Brain microvascular endothelial cell (primary cell): Measurements from ENCODE around the gene GALNT16.
"Not testable (repeated sequence)": the region's sequence is repeated elsewhere in the genome, so short reads cannot be mapped to it uniquely, and the experiment has no call there.

Experiments used
- DNase-seq: peaks from one replicate; pipeline ENCODE4 v3.0.0-alpha.2; 2020
- H3K27ac ChIP-seq: fragments of 250-450 bp; sonication (Bioruptor Pico); 2 replicates; pipeline ENCODE4 v1.5.1; 2020; ENCODE audit warnings: mild to moderate bottlenecking, moderate library complexity
- H3K27me3 ChIP-seq: fragments of 250-450 bp; sonication (Bioruptor Pico); replicated peaks from 2 replicates; pipeline ENCODE4 v1.5.1; 2020; ENCODE audit warnings: mild to moderate bottlenecking
- H3K36me3 ChIP-seq: fragments of 250-450 bp; sonication (Bioruptor Pico); replicated peaks from 2 replicates; pipeline ENCODE4 v1.5.1; 2020; ENCODE audit warnings: mild to moderate bottlenecking
- H3K4me3 ChIP-seq: 2 replicates; pipeline ENCODE4 v1.5.1; 2011; ENCODE audit warnings: low read depth, mild to moderate bottlenecking, control low read depth, low read length, moderate library complexity
- CTCF ChIP-seq: IDR thresholded peaks from 2 replicates; pipeline ENCODE4 v1.5.1; 2011; ENCODE audit warnings: low read depth, mild to moderate bottlenecking, moderate library complexity, low read length, control low read depth, inconsistent platforms; ENCODE audit errors: missing control alignments
- in situ Hi-C: cut with HindIII; loops from 2 replicates; pipeline ENCODE4 v1.10.0; 2017; ENCODE audit warnings: low sequenced_read_pairs, low pct_ligation_motif_present

The GALNT16 gene

DNA sequence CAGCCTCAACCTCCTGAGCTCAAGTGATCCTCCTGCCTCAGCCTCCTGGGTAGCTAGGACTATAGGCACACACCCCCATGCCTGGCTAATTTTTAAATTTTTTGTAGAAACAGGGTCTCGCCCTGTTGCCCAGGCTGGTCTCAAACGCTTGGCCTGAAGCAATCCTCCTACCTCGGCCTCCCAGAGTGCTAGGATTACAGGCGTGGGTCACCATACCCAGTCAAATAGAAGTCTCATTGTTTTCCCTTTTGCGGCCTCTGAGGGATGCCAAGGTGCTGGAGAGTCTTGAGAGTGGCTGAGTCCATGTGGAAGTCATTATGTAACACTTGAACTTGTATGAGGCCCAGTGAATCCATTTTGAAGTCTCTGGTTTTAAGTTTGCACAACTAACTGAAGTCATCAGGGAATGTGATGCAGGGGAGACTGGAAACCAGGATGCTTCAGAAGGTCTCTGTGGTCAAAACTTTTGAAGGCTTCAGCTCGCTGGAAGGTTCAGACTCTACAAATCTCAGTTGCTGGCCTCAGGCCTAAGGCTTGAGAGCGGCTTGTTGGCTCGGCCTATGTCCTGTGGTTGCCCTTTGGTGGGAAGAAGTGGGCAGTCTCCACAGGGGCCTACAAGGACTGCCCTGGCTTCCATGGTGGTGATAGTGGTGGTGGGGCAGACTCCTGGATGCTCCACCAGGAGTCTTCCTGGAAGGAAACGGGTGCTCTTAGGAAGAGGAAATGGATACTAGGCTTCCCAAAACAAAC, 29.2 kb downstream of the GALNT16 start:
- no peak for DNase-seq
- in situ Hi-C loops: no loop called here
- no peaks in the 10 kb centered on the region for H3K36me3 ChIP-seq
- H3K27ac ChIP-seq: no peak overlapping the region
- no peak overlapping the region for H3K4me3 ChIP-seq
- no peak for TF ChIP-seq CTCF
- no peaks in the 10 kb centered on the region for H3K27me3 ChIP-seq

GRCh38 chr14:69289811-69290520, 30.0 kb downstream of the GALNT16 start:
- Histone ChIP-seq H3K4me3 (no peak overlapping the region), H3K27ac (no peak overlapping the region), H3K36me3 (no peaks in the 10 kb centered on the region), H3K27me3 (no peaks in the 10 kb centered on the region)
- in situ Hi-C loops: no loop called here
- DNase-seq: no peak
- TF ChIP-seq CTCF: no peak

- H3K4me3 ChIP-seq, H3K36me3 ChIP-seq, H3K27ac ChIP-seq, DNase-seq, in situ Hi-C loops, H3K27me3 ChIP-seq: not testable (repeated sequence)
Measured at GRCh38 chr14:69290881-69291280, 30.9 kb downstream of the GALNT16 start.

DNA sequence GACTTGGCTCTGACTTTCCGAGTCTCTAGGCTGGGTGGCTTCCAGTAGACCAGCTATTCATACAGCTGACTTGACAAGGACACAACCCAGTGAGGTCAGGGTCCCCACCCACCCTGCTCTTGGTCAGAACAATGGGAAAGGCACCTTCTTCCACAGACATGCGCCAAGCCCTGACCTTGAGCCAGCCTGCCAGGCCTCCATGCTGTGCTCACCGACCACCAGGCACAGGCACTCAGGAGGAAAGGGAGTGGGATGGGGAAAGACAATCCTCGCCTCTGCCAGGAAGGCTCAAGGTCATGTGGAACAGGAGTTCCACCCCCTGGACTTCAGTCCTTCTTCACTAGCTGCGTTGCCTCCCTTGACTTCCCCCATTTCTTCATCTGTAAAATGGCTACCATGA, 31.4 kb downstream of the GALNT16 start:
- no peak overlapping the region for H3K4me3 ChIP-seq
- no peak for TF ChIP-seq CTCF
- in situ Hi-C loops: no loop called here
- no peaks in the 10 kb centered on the region for H3K27me3 ChIP-seq
- no peaks in the 10 kb centered on the region for H3K36me3 ChIP-seq
- no peak for DNase-seq
- no peak overlapping the region for H3K27ac ChIP-seq

- in situ Hi-C loops: no loop called here
- Histone ChIP-seq H3K27ac (no peak overlapping the region), H3K4me3 (no peak overlapping the region), H3K27me3 (no peaks in the 10 kb centered on the region), H3K36me3 (no peaks in the 10 kb centered on the region)
- DNase-seq: no peak
- TF ChIP-seq CTCF: no peak
Measured at GRCh38 chr14:69291891-69292561, 32.1 kb downstream of the GALNT16 start.

- no peak for DNase-seq
- Histone ChIP-seq H3K36me3 (no peaks in the 10 kb centered on the region), H3K27ac (no peak overlapping the region), H3K4me3 (no peak overlapping the region), H3K27me3 (peaks cover 9% of the 10 kb centered on the region)
- TF ChIP-seq CTCF: no peak
- in situ Hi-C loops: no loop called here
Measured at GRCh38 chr14:69298131-69299071, 38.4 kb downstream of the GALNT16 start.
